RCC 7860 (cell line): ENCODE results near the gene AKR1B15.
A peak's percentile ranks its signal among the peaks of the same experiment; 100 is the strongest.
"Not testable (repeated sequence)": the region's sequence is repeated elsewhere in the genome, so short reads cannot be mapped to it uniquely, and the experiment has no call there.

Source experiments
- DNase-seq: peaks from one replicate; pipeline ENCODE4 v3.0.0-alpha.2; 2015; ENCODE audit warnings: low spot score
- FAIRE-seq: peaks from 2 replicates; lab custom pipeline; 2012; peaks lifted over from hg19 to GRCh38; lab: Jason Lieb, UNC

Gene AKR1B15

GRCh38 chr7:134532180-134532953, 16.5 kb upstream of the AKR1B15 start:
- no peak for DNase-seq
- no peak for FAIRE-seq

GRCh38 chr7:134532954-134533218, 16.0 kb upstream of the AKR1B15 start:
- FAIRE-seq (no peak), DNase-seq (no peak)

- DNase-seq = peak; percentile 88
- FAIRE-seq = peak; percentile 86
These were observed 15.6 kb upstream of the AKR1B15 start for GRCh38 chr7:134533288-134533771.

GRCh38 chr7:134534633-134535032, 14.3 kb upstream of the AKR1B15 start:
- FAIRE-seq (no peak), DNase-seq (no peak)

- FAIRE-seq (no peak), DNase-seq (no peak)
These were observed 13.5 kb upstream of the AKR1B15 start for GRCh38 chr7:134535272-134535918.

GRCh38 chr7:134535919-134536299, 13.0 kb upstream of the AKR1B15 start:
- DNase-seq (no peak), FAIRE-seq (no peak)

- not testable (repeated sequence) for DNase-seq, FAIRE-seq
These were observed 12.4 kb upstream of the AKR1B15 start for GRCh38 chr7:134536558-134536957.

GRCh38 chr7:134537273-134537781, 11.6 kb upstream of the AKR1B15 start:
- not testable (repeated sequence) for DNase-seq, FAIRE-seq

GRCh38 chr7:134539380-134540004, 9.4 kb upstream of the AKR1B15 start:
- DNase-seq (no peak), FAIRE-seq (no peak)

- not testable (repeated sequence) for FAIRE-seq
These were observed 7.3 kb upstream of the AKR1B15 start for GRCh38 chr7:134541501-134542194.

GRCh38 chr7:134542195-134542771, 6.6 kb upstream of the AKR1B15 start:
- DNase-seq (no peak), FAIRE-seq (no peak)

More at GRCh38 chr7:134541501-134542194, 7.3 kb upstream of the AKR1B15 start:
- not testable (repeated sequence) for DNase-seq

GRCh38 chr7:134545380-134545779, 3.5 kb upstream of the AKR1B15 start:
- DNase-seq = no peak
- FAIRE-seq = no peak

- FAIRE-seq (no peak), DNase-seq (no peak)
These were observed 3.0 kb upstream of the AKR1B15 start for GRCh38 chr7:134545918-134546317.

GRCh38 chr7:134546955-134547354, 2.0 kb upstream of the AKR1B15 start:
- DNase-seq (no peak), FAIRE-seq (no peak)

- peak; percentile 54 for FAIRE-seq
- peak; percentile 25 for DNase-seq
These were observed 1.4 kb upstream of the AKR1B15 start for GRCh38 chr7:134547397-134548054.

GRCh38 chr7:134549366-134549765, 456 bp downstream of the AKR1B15 start:
- no peak for DNase-seq
- no peak for FAIRE-seq

- DNase-seq = no peak
- no peak for FAIRE-seq
These were observed 3.2 kb downstream of the AKR1B15 start for GRCh38 chr7:134552105-134552504.

- FAIRE-seq (no peak), DNase-seq (no peak)
These were observed 5.1 kb downstream of the AKR1B15 start for GRCh38 chr7:134553976-134554375.

GRCh38 chr7:134554417-134554966, 5.6 kb downstream of the AKR1B15 start:
- no peak for FAIRE-seq
- DNase-seq = no peak

GRCh38 chr7:134557391-134557790, 8.5 kb downstream of the AKR1B15 start:
- FAIRE-seq = no peak
- DNase-seq = no peak
